ENCODE measurements around the gene NCSTN.

DNA sequence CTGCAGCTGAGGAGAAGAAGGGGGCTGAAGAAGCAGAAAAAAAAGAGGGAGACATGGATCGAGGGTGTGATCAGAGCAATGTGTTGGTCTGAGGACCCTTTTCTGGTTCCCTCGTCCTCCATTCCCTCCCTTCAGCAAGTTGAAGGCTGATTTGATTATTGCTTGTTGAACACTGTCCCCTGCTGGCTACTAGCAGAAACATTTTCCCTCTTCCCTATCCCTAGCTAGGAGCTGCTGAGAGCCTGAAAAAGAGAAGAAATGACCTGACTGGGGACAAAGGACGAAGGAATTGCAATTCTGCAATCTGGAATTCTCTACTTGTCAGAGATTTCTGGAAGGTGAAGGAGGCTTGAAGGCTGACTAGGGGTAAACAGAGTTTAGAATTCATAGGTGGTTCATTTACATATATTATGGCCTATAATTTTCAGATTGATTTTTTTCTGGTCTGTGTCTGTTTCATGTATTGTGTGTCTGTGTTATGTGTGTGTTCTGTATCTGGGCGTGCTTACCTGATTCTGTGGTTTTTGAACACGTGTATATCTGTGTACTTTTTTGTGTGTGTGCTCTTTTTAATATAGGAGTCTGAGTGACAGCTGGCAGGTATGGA lies 33.4 kb downstream of the NCSTN start:
- TF ChIP-seq, protein P1, sequence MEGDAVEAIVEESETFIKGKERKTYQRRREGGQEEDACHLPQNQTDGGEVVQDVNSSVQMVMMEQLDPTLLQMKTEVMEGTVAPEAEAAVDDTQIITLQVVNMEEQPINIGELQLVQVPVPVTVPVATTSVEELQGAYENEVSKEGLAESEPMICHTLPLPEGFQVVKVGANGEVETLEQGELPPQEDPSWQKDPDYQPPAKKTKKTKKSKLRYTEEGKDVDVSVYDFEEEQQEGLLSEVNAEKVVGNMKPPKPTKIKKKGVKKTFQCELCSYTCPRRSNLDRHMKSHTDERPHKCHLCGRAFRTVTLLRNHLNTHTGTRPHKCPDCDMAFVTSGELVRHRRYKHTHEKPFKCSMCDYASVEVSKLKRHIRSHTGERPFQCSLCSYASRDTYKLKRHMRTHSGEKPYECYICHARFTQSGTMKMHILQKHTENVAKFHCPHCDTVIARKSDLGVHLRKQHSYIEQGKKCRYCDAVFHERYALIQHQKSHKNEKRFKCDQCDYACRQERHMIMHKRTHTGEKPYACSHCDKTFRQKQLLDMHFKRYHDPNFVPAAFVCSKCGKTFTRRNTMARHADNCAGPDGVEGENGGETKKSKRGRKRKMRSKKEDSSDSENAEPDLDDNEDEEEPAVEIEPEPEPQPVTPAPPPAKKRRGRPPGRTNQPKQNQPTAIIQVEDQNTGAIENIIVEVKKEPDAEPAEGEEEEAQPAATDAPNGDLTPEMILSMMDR (IDR thresholded peaks at IDR 0.05), result peak; percentile 72 to 87 (median 83)
- no peak for TF ChIP-seq POLR2AphosphoS5 (IDR thresholded peaks at IDR 0.05)
- no peak for TF ChIP-seq EP300 (IDR thresholded peaks at IDR 0.05)
- no peak for TF ChIP-seq POLR2A (IDR thresholded peaks at IDR 0.05)

All from upper lobe of left lung (tissue), 4 donors.